Fibroblast of lung (primary cell): ENCODE data around the gene LMO4.

ENCODE experiments used
- EZH2 ChIP-seq: IDR thresholded peaks from 2 replicates; pipeline ENCODE4 v1.5.1; 2012; ENCODE audit warnings: low read length, control low read depth, mild to moderate bottlenecking; ENCODE audit errors: missing control alignments
- TF ChIP-seq, protein P1 (sequence below), 2 donors: IDR thresholded peaks in 1 of 2; conservative IDR thresholded peaks in 1 of 2; 1 replicate in 1 of 2; 2 replicates in 1 of 2; pipeline ENCODE4 v1.5.1; 2011 to 2012; ENCODE audit warnings: low read length in 2 of 2, control low read depth in 1 of 2, inconsistent platforms in 1 of 2, low read depth in 1 of 2, mild to moderate bottlenecking in 1 of 2

DNA sequence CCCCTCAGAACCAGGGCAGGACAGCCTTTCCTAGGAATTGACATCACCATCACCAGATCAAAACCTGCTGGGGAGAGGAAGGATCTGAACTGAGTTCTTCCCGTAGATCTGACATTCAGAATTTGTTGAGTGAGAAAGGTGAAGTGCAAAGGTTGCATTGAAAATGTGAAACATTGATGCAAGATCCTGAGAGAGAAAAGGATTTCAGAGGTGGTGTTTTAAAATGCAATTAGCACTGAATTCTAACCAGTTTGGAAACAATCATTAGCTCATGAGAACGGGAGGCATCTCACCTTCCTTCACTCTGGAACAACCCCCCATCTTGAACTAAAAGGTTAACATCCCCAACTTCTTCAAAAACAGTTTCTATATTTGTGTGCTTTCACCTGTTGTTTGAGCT is 20.4 kb downstream of the LMO4 start:
- TF ChIP-seq, protein P1, sequence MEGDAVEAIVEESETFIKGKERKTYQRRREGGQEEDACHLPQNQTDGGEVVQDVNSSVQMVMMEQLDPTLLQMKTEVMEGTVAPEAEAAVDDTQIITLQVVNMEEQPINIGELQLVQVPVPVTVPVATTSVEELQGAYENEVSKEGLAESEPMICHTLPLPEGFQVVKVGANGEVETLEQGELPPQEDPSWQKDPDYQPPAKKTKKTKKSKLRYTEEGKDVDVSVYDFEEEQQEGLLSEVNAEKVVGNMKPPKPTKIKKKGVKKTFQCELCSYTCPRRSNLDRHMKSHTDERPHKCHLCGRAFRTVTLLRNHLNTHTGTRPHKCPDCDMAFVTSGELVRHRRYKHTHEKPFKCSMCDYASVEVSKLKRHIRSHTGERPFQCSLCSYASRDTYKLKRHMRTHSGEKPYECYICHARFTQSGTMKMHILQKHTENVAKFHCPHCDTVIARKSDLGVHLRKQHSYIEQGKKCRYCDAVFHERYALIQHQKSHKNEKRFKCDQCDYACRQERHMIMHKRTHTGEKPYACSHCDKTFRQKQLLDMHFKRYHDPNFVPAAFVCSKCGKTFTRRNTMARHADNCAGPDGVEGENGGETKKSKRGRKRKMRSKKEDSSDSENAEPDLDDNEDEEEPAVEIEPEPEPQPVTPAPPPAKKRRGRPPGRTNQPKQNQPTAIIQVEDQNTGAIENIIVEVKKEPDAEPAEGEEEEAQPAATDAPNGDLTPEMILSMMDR (conservative IDR thresholded peaks at IDR 0.05 in 1 of 2, IDR thresholded peaks at IDR 0.05 in 1 of 2; ENCODE audit: low read depth in 1 of 2, low read length in 2 of 2), result no peak
- no peak for TF ChIP-seq EZH2
